GM23248 (cell line): ENCODE results near the gene APRT.

Experiments
- EZH2 ChIP-seq: fragments of 200-600 bp; sonication (generic); IDR thresholded peaks from 2 replicates; pipeline ENCODE4 v1.6.1; 2018; ENCODE audit warnings: antibody characterized with exemption, mild to moderate bottlenecking; ENCODE audit not compliant: insufficient read depth, poor library complexity, severe bottlenecking
- EZH2phosphoT487 ChIP-seq: fragments of 200-600 bp; sonication (generic); IDR thresholded peaks from 2 replicates; pipeline ENCODE4 v1.6.1; 2018; ENCODE audit warnings: antibody characterized with exemption, moderate library complexity, mild to moderate bottlenecking, low read depth; ENCODE audit not compliant: insufficient read depth

GRCh38 chr16:88766975-88767374, 44.8 kb downstream of the APRT start:
- no peak for TF ChIP-seq EZH2phosphoT487
- TF ChIP-seq EZH2 = no peak
